NCI-H1105 (cell line): Measurements from ENCODE around the gene LZIC.
A peak's percentile ranks its signal among the peaks of the same experiment; 100 is the strongest.

Experiments used
- DNase-seq: peaks from one replicate; lab custom pipeline; 2025; lab: John Stamatoyannopoulos, UW

Gene LZIC

GRCh38 chr1:9910423-9911178 is 32.6 kb downstream of the LZIC start:
- peak; percentile 98 for DNase-seq

- no peak for DNase-seq
Measured at GRCh38 chr1:9910076-9910422, 33.1 kb downstream of the LZIC start, which contains the start of gene CTNNBIP1. CTNNBIP1 (minus strand) TSS chr1:9910269; CDS start chr1:9872064, 38,205 bp downstream.

- peak; percentile 38 for DNase-seq
Measured at GRCh38 chr1:9909234-9910046, 33.8 kb downstream of the LZIC start.

GRCh38 chr1:9908871-9909233 is 34.3 kb downstream of the LZIC start:
- DNase-seq, result no peak

- DNase-seq, result no peak
Measured at GRCh38 chr1:9907441-9907840, 35.8 kb downstream of the LZIC start.

- DNase-seq, result no peak
Measured at GRCh38 chr1:9906466-9906865, 36.7 kb downstream of the LZIC start.

GRCh38 chr1:9905010-9905409 is 38.2 kb downstream of the LZIC start:
- DNase-seq, result no peak

GRCh38 chr1:9904596-9904995 is 38.6 kb downstream of the LZIC start:
- DNase-seq, result no peak

GRCh38 chr1:9903801-9904527 is 39.2 kb downstream of the LZIC start:
- DNase-seq, result no peak

GRCh38 chr1:9902060-9902452 is 41.1 kb downstream of the LZIC start:
- DNase-seq, result no peak

- no peak for DNase-seq
Measured at GRCh38 chr1:9901148-9902059, 41.8 kb downstream of the LZIC start.

- peak; percentile 85 for DNase-seq
Measured at GRCh38 chr1:9900142-9901043, 42.8 kb downstream of the LZIC start.

GRCh38 chr1:9894115-9894514 is 49.1 kb downstream of the LZIC start:
- DNase-seq, result no peak

- DNase-seq, result no peak
Measured at GRCh38 chr1:9892563-9893528, 50.3 kb downstream of the LZIC start.

- DNase-seq, result peak; percentile 22
Measured at GRCh38 chr1:9891207-9891606, 52.0 kb downstream of the LZIC start.

GRCh38 chr1:9890224-9890731 is 52.9 kb downstream of the LZIC start:
- peak; percentile 58 for DNase-seq

- no peak for DNase-seq
Measured at GRCh38 chr1:9889411-9889810, 53.8 kb downstream of the LZIC start.

- no peak for DNase-seq
Measured at GRCh38 chr1:9888886-9889285, 54.3 kb downstream of the LZIC start.

GRCh38 chr1:9887070-9887469 is 56.1 kb downstream of the LZIC start:
- no peak for DNase-seq
